GM21447 (cell line): ENCODE measurements around the gene TADA2A.
"Not testable (repeated sequence)": the region's sequence is repeated elsewhere in the genome, so short reads cannot be mapped to it uniquely, and the experiment has no call there.

Experiments used
- ATAC-seq: cut with Tn5 transposase; IDR thresholded peaks from one replicate; pipeline ENCODE4 v1.9.1; 2021; ENCODE audit not compliant: unreplicated experiment

The TADA2A gene

DNA sequence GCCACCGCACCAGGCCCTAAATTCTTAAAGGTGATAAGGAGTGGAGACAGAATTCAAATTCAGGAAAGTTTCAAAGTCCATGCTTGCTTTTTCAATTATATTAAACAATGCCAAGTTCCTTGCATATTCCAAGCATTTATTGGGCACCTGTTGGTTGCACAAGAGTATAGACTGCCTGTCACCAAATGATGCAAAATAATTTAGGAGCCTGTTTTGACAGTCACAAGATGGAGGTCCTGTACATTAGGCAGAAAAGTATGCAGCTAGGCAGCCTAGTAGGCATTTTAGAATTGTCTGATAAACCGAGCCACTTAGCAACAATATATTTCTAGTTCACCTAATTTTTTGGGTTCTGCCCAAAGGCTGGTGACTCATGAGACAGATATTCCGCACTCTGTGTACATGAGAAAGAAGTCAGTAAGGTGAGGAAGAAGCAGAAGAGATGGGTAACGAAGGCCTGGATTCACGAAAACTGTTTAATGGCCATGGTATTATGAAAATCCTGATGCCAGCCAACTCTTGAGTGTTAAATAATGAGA, 7.4 kb upstream of the TADA2A start:
- ATAC-seq = no peak

DNA sequence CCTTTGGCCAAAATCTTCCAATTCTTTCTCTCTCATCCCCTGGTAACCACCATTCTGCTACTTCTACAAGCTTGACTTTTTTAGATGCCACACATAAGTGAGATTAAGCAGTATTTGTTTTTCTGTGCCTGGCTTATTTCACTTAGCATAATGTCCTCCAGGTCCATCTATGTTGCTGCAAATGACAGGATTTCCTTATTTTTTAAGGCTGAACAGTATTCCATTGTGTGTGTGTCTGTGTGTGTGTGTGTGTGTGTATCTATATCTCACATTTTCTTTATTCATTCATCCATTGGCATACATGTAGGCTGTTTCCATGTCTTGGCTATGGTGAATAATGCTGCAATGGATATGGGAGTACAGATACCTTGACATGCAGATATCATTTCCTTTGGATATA, 6.2 kb upstream of the TADA2A start:
- ATAC-seq = no peak

DNA sequence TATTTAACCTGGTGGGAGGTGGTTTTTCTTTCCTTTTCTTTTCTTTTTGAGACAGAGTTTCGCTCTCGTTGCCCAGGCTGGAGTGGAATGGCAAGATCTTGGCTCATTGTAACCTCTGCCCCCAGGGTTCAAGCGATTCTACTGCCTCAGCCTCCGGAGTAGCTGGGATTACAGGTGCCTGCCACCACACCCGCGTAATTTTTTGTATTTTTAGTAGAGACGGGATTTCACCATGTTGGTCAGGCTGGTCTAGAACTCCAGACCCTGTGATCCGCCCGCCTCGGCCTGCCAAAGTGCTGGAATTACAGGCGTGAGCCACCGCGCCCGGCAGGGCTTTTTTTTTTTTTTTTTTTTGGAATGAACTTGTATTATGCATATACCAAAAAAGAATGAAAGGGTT, 1.2 kb upstream of the TADA2A start:
- ATAC-seq = not testable (repeated sequence)

DNA sequence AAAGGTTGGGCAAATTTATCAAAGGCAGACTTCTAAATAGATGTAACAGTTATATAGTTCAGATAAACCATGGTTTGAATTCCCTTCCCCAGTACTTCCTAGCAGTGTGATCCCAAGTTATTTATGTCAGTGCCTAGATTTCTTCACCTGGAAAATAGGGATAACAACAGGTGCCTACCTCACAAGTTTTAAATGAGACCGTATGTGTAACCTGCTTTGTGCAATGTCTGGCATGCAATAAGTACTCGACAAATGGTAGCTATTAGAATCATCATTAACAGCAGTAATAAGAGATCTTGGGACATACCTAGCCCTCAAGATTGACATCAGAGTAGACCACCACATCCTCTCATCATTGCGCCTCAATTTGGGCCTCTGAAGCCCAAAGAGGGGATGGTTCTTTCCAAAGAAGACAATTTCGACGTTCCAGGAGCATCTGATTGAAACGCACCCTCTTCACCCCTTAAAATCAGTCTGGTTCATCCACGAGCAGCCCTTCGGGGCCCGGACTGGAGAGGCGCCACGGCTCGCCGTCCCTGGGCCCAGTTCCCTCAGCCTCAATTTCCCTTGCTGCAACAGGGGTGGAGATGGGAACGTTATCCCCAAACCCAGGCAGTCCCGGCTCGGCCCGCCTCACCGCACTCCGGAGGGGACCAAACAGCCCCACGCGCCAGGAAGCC, 591 bp upstream of the TADA2A start:
- peak; percentile 25 for ATAC-seq

DNA sequence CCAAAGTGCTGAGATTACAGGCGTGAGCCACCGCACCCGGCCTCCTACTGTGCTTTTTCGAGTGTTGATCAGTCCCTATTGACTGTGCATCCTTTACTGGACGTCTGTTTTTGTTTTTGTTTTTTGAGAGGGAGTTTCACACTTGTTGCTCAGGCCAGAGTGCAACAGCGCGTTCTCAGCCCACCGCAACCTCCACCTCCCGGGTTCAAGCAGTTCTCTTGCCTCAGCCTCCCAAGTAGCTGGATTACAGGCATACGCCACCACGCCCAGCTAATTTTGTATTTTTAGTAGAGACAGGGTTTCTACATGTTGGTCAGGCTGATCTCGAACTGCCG, 1.4 kb downstream of the TADA2A start:
- ATAC-seq = not testable (repeated sequence)

DNA sequence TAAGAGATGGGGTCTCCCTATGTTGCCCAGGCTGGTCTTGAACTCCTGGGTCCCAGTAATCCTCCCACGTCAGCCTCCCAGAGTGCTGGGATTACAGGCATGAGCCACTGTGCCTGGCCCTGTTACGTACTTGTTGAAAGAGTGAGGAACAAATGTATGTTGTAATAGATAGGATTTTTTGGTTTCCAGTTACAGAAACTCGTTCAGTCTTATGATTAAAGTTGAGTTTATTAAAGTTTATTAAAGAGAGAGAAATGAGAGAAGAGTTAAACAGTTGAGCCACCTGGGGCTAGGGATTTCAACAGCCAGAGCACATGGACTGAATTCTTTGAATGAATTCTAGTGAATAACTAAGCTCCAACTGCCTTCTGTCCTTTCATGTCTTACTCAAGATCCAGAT, 3.7 kb downstream of the TADA2A start:
- ATAC-seq = no peak

DNA sequence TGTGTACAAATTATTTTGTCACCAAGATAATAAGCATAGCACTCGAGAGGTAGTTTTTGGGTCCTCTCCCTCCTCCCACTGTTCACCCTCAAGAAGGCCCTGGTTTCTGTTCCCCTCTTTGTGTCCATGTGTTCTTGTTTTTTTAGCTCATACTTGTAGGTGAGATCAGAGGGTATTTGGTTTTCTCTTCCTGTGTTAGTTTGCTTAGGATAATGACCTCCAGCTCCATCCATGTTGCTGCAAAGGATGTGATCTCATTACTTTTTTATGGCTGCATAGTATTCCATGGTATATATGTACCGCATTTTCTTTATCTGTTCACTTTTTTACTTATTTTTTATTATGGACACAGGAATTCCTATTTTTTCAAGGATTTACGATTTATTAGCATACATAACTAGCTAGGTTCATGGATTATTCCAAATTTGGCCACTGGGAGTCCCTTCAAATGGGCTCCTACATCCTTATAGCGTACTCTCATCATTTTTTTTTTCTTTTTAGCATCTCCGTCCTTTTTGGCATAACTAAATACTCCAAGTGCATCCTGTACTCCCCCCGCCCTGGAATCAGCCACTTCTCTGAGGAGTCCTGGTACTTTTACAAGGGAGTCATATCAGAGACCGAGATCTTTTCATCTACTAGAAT, 7.3 kb downstream of the TADA2A start:
- ATAC-seq = no peak

DNA sequence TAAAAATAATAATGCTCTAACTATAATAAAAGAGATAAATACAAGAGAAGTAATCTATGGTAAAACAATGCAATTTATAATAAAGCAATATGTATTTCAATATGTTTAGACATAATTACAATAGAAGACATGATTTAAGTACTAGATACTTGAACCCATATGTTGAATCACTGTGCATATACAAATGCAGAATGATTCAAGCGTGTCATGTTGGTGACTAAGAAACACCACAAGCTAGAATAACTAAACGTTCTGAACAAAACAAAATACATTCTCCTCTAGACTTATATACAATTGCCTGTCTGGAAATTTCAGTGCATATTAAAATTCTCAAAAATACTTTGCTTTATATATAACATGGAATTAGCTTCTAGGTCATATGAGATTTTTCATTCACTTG, 11.2 kb downstream of the TADA2A start:
- no peak for ATAC-seq

DNA sequence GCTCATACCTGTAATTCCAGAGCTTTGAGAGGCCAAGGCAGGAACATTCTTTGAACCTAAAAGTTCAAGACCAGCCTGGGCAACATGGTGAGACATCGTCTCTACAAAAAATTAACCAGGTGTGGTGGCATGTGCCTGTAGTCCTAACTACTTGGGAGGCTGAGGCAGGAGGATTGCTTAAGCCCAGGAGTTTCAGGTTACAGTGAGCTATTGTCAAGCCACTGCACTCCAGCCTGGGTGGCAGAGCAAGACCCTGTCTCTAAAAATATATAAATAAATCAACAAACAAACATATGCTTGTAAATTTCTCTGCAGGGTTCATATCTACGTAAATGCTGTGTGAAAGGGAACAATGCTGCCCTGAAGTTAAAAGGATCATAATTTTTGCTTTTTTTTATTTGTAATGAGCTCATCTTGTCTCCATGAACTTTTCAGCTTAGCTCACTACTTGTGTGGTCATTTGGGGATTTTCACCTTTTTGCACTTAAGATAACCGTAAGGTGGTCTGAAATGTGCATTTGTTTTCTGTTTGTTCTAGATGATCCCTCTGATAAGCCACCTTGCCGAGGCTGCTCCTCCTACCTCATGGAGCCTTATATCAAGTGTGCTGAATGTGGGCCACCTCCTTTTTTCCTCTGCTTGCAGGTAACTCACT, 16.4 kb downstream of the TADA2A start:
- ATAC-seq = no peak

DNA sequence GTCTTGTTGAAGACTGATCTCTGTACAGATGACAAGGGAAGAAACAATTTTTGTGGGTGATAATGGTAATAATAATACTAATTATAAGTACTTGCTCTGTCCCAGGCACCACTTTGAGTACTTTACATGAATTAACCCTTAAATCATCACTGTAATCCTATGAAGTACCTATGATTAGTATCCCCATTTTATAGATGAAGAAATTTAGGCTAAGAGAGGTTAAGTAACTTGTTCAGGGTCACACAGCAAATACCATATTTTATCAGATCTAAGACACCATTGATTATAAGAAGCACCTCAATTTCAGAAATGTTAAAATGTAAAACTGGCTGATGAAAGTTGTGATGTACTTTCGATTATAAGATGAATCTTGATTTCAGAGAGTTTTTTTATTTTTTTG, 18.6 kb downstream of the TADA2A start:
- no peak for ATAC-seq

DNA sequence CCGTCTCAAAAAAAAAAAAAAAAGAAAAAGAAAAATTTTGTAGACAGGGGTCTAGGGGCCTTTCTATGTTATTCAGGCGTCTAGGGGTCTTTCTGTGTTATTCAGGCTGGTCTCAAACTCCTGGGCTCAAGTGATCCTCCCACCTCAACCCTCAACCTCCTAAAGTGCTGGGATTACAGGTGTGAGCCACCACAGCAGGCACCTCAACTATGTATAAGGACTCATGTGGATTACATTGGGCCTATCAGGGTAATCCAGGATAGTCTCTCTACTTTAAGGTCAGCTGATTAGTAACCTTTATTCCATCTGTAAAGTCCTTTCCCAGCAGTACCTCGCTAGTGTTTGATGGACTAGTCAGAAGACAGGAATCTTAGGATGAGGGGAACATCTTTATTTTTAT, 22.4 kb downstream of the TADA2A start:
- ATAC-seq = no peak

DNA sequence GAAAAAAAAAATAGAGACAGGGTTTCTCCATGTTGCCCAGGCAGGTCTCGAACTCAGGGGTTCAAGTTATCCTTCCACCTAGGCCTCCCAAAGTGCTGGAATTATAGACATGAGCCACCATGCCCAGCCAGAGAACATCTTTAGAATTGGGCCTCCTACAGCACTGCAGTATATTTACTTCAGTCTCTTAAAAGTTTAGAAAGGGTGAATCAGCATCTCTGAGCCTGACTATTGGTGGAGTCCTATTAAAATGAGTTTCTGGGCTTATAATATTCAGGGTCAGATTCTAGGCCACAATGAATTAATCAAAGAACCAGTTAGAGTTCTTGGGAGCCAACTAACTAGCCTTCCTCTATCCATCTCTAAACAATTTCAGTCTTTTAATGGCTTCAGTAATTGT, 22.8 kb downstream of the TADA2A start:
- no peak for ATAC-seq

DNA sequence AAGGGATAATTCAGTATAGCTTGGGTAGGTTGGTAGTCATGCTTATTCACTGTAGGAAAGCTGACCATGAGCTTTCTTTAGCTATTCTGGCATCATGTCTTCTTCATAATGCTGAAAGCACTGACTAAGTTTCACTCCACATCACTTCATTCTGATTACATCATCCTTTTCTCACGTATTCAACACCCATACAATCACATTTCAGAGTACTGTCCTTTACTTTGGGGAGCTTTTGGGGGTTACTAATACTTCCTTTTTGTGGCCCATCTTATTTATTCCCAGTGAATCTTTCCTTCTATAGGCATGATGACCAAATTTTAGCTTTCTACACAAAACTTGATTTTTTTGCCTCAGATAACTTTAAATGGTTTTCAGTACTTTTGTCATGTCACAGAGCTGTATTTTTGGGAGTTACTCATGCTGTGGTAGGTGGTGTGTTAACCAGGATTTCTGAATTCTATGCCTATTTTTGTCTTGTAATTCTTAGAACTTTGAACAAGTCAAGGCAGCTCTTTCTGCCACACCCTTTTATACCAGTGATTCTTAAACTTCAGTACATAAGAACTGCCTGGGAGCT, 23.5 kb downstream of the TADA2A start:
- no peak for ATAC-seq

DNA sequence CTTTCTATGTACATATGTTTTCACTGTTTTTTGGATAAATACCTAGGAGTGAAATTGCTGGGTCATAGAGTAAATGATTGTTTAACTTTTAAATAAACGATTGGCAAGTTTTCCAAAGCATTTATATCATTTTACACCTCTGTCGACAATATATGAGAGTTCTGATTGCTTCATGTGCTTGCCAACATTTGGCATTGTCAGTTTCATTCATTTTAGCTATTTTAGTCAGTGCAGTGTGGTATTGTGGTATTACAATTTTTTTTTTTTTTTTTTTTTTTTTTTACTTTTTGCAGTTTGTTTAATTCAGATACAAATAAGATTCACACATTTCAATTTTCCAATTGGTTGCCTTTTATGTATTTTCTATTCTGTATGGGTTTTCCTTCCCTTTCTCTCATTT, 26.0 kb downstream of the TADA2A start:
- ATAC-seq = no peak

DNA sequence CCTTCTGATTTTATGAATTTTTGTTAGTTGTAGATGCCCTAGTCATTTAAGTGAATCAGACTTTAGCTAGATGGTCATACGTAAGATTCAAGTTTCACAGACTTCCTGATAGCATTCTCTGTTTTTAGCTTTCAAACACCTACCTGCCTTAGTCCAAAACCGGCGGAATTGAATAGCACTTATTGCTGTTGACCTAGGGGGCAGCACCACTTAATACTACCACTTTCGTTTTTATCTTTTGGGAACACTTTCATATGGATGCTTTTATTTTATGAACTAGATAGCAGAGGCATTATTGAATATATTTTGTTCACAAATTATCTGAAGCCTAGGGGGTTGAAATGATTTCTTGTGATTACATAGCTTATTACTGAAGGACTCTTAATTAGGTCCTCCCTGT, 31.5 kb downstream of the TADA2A start:
- no peak for ATAC-seq

DNA sequence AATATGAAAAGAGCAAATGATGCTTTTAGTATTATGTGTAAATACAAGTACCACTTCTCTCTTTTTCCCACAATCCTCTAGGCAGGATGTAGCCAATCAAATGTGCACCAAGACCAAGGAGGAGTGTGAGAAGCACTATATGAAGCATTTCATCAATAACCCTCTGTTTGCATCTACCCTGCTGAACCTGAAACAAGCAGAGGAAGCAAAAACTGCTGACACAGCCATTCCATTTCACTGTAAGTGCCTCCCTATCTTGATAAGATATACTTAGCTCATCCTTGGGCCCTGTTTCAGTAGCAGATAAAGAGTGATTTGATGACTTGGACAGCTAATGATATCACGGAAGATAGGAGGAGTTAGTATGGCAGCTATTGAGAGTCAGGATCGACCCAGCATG, 33.7 kb downstream of the TADA2A start:
- no peak for ATAC-seq

DNA sequence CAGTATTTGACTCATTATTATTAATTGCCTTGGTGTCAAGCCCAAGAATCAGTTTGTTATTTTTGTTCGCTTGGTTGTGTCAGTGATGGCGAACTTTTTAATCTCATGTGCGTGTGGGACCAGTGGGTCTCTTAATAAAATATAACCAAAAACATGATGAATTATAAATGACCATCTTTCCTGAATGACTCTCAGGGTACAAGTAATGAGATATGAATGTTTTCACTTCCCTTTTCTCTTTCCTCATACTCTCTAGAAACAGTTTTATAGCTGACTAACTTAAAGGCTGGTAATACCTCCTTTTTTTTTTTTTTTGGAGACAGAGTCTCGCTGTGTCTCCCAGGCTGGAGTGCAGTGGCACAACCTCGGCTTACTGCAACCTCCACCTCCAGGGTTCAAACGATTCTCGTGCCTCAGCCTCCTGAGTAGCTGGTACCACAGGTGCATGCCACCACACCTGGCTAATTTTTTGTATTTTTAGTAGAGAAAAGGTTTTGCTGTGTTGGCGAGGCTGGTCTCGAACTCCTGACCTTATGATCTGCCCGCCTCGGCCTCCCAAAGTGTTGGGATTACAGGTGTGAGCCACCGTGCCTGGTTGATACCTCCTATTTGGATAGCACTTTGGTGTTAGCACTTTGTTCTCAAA, 34.8 kb downstream of the TADA2A start:
- ATAC-seq = not testable (repeated sequence)

DNA sequence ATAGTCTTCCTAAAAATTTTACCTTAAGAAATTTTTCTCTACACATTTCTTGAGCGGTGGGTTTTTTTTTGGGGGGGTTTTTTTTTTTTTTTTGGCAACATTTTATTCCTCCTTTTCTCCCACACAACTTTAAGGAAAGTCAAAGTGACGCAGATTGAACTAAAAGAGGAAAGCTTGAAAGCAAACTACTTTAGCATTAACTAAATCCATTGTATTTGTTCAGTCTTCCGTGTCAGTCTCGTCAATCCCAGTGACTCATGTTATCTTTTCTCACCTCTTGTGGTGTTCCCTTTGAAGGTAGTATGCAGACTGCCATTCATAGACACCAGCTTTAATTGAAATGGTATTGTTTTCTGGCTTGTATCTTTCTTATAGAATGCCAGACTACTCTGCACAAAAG, 39.3 kb downstream of the TADA2A start:
- ATAC-seq = no peak

DNA sequence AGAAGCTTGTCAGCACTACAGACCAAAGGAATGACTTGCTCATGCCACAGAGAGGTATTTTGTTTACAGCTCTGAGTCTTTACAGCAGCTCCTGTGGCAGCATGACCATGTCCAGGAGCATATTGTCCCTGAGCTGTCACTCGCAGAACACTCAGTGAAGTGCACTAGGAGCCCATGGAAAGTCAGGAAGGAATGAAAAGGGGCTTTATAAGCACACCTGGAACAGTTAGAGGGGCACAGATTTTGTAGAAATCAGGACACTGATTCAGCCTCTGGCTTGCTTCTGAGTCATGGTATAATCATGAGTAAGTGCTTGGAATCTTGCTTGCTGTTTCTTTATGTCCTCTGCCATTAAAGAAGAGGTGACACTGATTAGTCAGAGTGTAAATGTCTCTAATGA, 41.0 kb downstream of the TADA2A start:
- ATAC-seq = no peak

DNA sequence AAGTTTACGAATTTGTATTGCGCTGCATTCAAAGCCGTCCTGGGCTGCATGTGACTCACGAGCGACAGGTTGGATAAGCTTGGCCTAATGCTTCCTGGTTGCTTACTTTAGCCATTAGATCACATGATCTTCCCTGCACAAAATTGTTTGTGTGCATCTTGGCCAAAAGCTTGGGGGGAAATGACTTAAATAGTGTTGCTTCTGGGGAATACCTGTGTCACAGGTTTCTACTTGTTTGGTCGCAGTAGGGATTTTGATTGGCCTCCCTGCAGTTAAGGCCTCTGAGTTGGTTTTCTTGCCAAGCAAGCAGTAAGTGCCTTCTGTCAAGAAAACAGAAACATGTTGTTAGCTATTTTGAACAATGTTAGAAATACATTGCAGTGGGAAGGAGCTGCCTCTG, 43.4 kb downstream of the TADA2A start:
- ATAC-seq = no peak

DNA sequence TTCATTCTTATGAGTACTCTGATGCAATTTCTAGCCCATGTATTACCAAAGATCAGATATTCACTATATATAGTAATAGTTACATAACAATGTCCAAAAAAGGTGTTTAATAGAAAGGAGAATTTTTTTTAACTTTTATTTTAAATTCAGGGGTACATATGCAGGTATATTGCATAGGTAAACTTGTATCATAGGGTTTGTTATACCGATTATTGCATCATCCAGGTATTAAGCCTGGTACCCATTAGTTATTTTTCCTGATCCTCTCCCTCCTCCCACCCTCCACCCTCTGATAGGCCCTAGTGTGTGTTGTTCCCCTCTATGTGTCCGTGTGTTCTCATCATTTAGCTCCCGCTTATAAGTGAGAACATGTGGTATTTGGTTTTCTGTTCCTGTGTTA, 51.1 kb downstream of the TADA2A start:
- ATAC-seq = not testable (repeated sequence)

DNA sequence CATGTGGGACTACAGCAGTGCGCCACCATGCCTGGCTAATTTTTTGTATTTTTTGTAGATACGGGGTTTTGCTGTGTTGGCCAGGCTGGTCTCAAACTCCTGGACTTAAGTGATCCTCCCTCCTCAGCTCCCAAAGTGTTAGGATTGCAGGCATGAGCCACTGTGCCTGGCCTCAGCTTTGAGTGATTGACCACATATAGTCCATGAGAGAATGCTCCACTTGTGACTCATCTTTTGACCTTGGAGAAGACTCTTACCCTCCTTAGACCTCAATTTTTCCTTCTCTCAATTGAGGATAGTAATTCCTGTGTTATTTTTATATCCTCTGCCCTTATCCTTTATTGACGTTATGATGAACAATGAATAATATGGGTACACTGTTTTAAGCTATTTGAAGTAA, 52.1 kb downstream of the TADA2A start:
- no peak for ATAC-seq
